Esophagus squamous epithelium (tissue), 4 donors: ENCODE measurements around the gene ADI1.

Experiments used
- CTCF ChIP-seq, 6 experiments: fragments of 450-650 bp in 4 of 6; fragments of 200-600 bp in 2 of 6; sonication (generic) in 2 of 6; IDR thresholded peaks; one replicate each; pipeline ENCODE4 v1.5.1; 2016 to 2019; ENCODE audit warnings: antibody characterized with exemption in 6 of 6, mild to moderate bottlenecking in 4 of 6, moderate library complexity in 4 of 6
- POLR2A ChIP-seq, 4 donors: fragments of 450-650 bp; IDR thresholded peaks; one replicate each; pipeline ENCODE4 v1.6.1; 2017; ENCODE audit warnings: antibody characterized with exemption in 4 of 4, mild to moderate bottlenecking in 4 of 4, moderate library complexity in 3 of 4

- TF ChIP-seq CTCF (IDR thresholded peaks at IDR 0.05): no peak
- TF ChIP-seq POLR2A (IDR thresholded peaks at IDR 0.05): no peak
Measured at GRCh38 chr2:3456125-3456524, 63.2 kb downstream of the ADI1 start.
